SW 1271 (cell line): ENCODE results near the gene SBF2.

ENCODE experiments used
- DNase-seq, 2 experiments: peaks; one replicate each; lab custom pipeline; 2025; lab: John Stamatoyannopoulos, UW

The SBF2 gene

GRCh38 chr11:9853929-9854552 lies 440.0 kb downstream of the SBF2 start:
- DNase-seq: no peak

GRCh38 chr11:9852465-9852864 lies 441.6 kb downstream of the SBF2 start:
- no peak for DNase-seq

GRCh38 chr11:9851366-9851765 lies 442.7 kb downstream of the SBF2 start:
- no peak for DNase-seq

- DNase-seq: no peak
These were observed 443.7 kb downstream of the SBF2 start for GRCh38 chr11:9850224-9850895.

- no peak for DNase-seq
These were observed 444.6 kb downstream of the SBF2 start for GRCh38 chr11:9849389-9849788.

GRCh38 chr11:9847636-9848035 lies 446.4 kb downstream of the SBF2 start:
- DNase-seq: no peak

GRCh38 chr11:9842923-9843322 lies 451.1 kb downstream of the SBF2 start:
- no peak for DNase-seq

- DNase-seq: no peak
These were observed 453.5 kb downstream of the SBF2 start for GRCh38 chr11:9840460-9841004.

- DNase-seq: no peak
These were observed 454.5 kb downstream of the SBF2 start for GRCh38 chr11:9839550-9839949.

GRCh38 chr11:9838961-9839360 lies 455.1 kb downstream of the SBF2 start:
- no peak for DNase-seq

GRCh38 chr11:9838229-9838628 lies 455.8 kb downstream of the SBF2 start:
- DNase-seq: no peak

GRCh38 chr11:9834291-9834690 lies 459.7 kb downstream of the SBF2 start:
- no peak for DNase-seq

- no peak for DNase-seq
These were observed 462.9 kb downstream of the SBF2 start for GRCh38 chr11:9831122-9831521.

- DNase-seq: no peak
These were observed 466.3 kb downstream of the SBF2 start for GRCh38 chr11:9827708-9828107.

GRCh38 chr11:9826390-9826789 lies 467.6 kb downstream of the SBF2 start:
- no peak for DNase-seq

GRCh38 chr11:9825895-9826294 lies 468.1 kb downstream of the SBF2 start:
- no peak for DNase-seq

- DNase-seq: no peak
These were observed 468.7 kb downstream of the SBF2 start for GRCh38 chr11:9825315-9825714.

- DNase-seq: no peak
These were observed 470.1 kb downstream of the SBF2 start for GRCh38 chr11:9823887-9824385.

- DNase-seq: no peak
These were observed 470.6 kb downstream of the SBF2 start for GRCh38 chr11:9823439-9823838.

GRCh38 chr11:9821008-9821752 lies 472.8 kb downstream of the SBF2 start:
- DNase-seq: no peak

- DNase-seq: no peak
These were observed 473.8 kb downstream of the SBF2 start for GRCh38 chr11:9820260-9820659.

- no peak for DNase-seq
These were observed 476.8 kb downstream of the SBF2 start for GRCh38 chr11:9817191-9817590.
